ENCODE data around the gene HABP4. TPM values are rescaled to one million over a fixed set of nuclear protein-coding genes. Genes with fewer than 3 reads are reported as not detected.

The HABP4 gene
- polyA plus RNA-seq, 6 donors from 2014 or later: 3.3 to 8.3 (median 5.6) TPM

- Mint-ChIP-seq H3K9me3 (peaks cover 0 to 2% (median 0%) of the 10 kb centered on the region in 7 donors), H3K27ac (no peak overlapping the region), H3K4me1 (no peaks in the 10 kb centered on the region), H3K36me3 (peaks cover 0 to 10% of the 10 kb centered on the region in 2 donors), H3K27me3 (peaks cover 0 to 4% (median 0%) of the 10 kb centered on the region in 3 donors), H3K4me3 (no peak overlapping the region)
- ATAC-seq (ENCODE audit: low read depth in 2 of 2) (no peak), DNase-seq (no peak)
Measured at GRCh38 chr9:96514108-96514799, 64.3 kb downstream of the HABP4 start.

DNA sequence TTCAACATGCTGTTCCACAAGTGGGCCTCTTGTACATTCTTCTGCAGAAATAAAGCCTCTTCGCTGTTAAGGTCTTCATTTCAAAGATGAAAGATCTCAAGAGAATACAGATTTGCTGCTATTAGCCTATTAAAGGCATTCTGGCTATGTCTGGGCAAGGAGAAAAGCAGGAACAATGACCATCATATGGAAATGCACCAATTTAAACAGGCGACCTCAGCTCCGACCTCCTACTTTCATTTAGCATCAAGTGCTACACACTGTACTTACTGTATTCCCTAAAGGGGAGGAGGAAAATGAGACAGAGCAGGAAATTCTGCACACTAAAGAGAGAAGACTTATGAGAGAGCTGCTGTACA, 64.8 kb downstream of the HABP4 start:
- H3K27me3 Mint-ChIP-seq: peaks cover 0 to 4% (median 0%) of the 10 kb centered on the region in 3 donors
- ATAC-seq (ENCODE audit: low read depth in 2 of 2): no peak
- no peaks in the 10 kb centered on the region for H3K4me1 Mint-ChIP-seq
- H3K4me3 Mint-ChIP-seq: no peak overlapping the region
- peaks cover 0 to 10% of the 10 kb centered on the region in 2 donors for H3K36me3 Mint-ChIP-seq
- DNase-seq: no peak
- peaks cover 0 to 2% (median 0%) of the 10 kb centered on the region in 7 donors for H3K9me3 Mint-ChIP-seq
- no peak overlapping the region for H3K27ac Mint-ChIP-seq

GRCh38 chr9:96515621-96516470, 65.9 kb downstream of the HABP4 start:
- Mint-ChIP-seq H3K27ac (peak overlapping the region in 1 of 6 donors; percentile 0), H3K9me3 (peaks cover 0 to 2% (median 0%) of the 10 kb centered on the region in 7 donors), H3K36me3 (peaks cover 0 to 10% of the 10 kb centered on the region in 2 donors), H3K4me1 (no peaks in the 10 kb centered on the region), H3K27me3 (peaks cover 0 to 4% (median 0%) of the 10 kb centered on the region in 3 donors), H3K4me3 (no peak overlapping the region)
- ATAC-seq (ENCODE audit: low read depth in 2 of 2) (no peak), DNase-seq (no peak)

DNA sequence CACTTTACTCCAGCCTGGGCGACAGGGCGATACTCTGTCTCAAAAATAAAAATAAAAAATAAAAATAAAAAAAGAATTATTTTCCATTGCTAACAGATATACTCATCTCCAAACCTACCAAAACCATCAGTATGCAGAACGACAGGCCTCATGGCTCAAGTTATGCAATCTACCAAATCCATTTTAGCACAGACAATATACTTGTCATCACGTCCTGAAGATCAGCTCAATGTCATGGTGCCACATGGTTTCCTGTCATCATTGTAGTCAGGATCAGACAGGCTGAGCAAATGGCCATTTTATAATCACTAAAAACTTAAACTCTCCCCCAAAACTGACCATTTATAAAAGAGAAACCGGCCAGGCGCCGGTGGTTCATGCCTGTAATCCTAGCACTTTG, 69.1 kb downstream of the HABP4 start:
- Mint-ChIP-seq H3K9me3 (peaks cover 0 to 2% (median 0%) of the 10 kb centered on the region in 7 donors), H3K27ac (no peak overlapping the region), H3K27me3 (no peaks in the 10 kb centered on the region), H3K4me1 (no peaks in the 10 kb centered on the region), H3K36me3 (peaks cover 2 to 8% of the 10 kb centered on the region in 2 donors), H3K4me3 (no peak overlapping the region)
- DNase-seq (no peak), ATAC-seq (ENCODE audit: low read depth in 2 of 2) (no peak)

DNA sequence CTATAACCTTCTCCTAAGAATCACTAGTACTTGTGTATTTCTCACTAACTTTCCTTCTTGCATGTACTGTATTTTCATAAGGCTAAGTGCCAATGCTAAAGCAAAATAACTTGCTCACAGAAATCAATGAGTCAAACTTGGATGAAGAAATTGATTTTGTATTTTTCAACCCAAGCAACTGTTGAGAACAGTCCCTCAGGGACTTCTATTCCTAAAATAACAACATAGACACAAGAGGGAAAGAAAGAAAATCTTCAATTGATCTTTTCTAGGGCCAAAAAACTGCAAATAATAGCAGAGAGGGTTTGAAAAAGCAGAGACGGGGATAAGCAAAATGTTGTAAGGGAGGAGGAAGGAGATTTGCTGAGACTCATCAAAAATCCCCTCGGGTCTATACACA, 69.8 kb downstream of the HABP4 start:
- no peaks in the 10 kb centered on the region for H3K27me3 Mint-ChIP-seq
- ATAC-seq (ENCODE audit: low read depth in 2 of 2): no peak
- H3K9me3 Mint-ChIP-seq: peaks cover 0 to 2% (median 0%) of the 10 kb centered on the region in 7 donors
- no peaks in the 10 kb centered on the region for H3K4me1 Mint-ChIP-seq
- DNase-seq: no peak
- H3K27ac Mint-ChIP-seq: no peak overlapping the region
- H3K36me3 Mint-ChIP-seq: peaks cover 0 to 12% of the 10 kb centered on the region in 2 donors
- no peak overlapping the region for H3K4me3 Mint-ChIP-seq

DNA sequence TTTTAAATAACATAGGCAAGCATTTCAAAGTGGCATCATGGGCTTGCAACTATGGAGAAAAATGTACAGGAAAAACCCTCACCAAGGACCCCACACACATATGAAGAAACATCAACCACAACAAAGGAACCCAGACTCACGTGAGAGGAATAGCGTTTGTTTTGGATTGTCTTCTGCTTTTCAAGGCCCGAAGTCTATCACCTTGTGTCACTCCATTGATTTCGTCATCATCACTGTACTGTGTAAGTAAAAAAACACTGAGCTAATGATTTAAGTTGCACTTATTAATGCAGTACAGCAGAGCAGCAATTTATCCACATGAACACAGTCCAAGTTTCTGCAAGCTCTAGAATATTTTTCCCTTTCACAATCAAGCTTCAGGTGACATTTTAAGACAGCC, 72.4 kb downstream of the HABP4 start:
- DNase-seq (no peak), ATAC-seq (ENCODE audit: low read depth in 2 of 2) (no peak)
- Mint-ChIP-seq H3K27me3 (no peaks in the 10 kb centered on the region), H3K4me3 (no peak overlapping the region), H3K36me3 (peaks cover 4 to 15% of the 10 kb centered on the region in 2 donors), H3K4me1 (no peaks in the 10 kb centered on the region), H3K9me3 (peaks cover 0 to 4% (median 0%) of the 10 kb centered on the region in 7 donors), H3K27ac (no peak overlapping the region)

DNA sequence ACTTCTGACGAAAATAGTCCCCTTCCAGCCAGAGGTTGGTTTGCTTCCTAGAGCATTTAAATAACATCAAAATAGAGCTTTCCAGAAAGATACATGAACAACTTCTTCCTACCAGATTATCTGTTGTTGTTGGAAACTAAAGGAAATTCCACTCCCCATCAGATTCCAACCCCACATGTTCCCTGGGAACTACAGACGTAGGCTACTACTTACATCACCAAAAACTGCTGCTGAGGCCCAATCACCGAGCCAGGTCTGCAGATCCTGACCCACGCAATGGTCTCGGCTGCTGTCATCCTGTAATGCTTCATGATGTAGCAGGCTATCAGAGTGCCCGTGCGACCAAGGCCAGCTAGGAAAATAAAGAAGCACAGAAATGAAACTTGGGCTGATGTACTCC, 73.4 kb downstream of the HABP4 start:
- H3K4me3 Mint-ChIP-seq: no peak overlapping the region
- no peaks in the 10 kb centered on the region for H3K4me1 Mint-ChIP-seq
- peaks cover 0 to 4% (median 0%) of the 10 kb centered on the region in 7 donors for H3K9me3 Mint-ChIP-seq
- no peak overlapping the region for H3K27ac Mint-ChIP-seq
- ATAC-seq (ENCODE audit: low read depth in 2 of 2): no peak
- H3K27me3 Mint-ChIP-seq: no peaks in the 10 kb centered on the region
- DNase-seq: no peak
- peaks cover 4 to 23% of the 10 kb centered on the region in 2 donors for H3K36me3 Mint-ChIP-seq

GRCh38 chr9:96524045-96524444, 74.1 kb downstream of the HABP4 start:
- ATAC-seq (ENCODE audit: low read depth in 2 of 2): no peak
- Mint-ChIP-seq H3K4me1 (no peaks in the 10 kb centered on the region), H3K27ac (no peak overlapping the region), H3K9me3 (peaks cover 0 to 2% (median 0%) of the 10 kb centered on the region in 7 donors), H3K36me3 (peaks cover 4 to 23% of the 10 kb centered on the region in 2 donors), H3K27me3 (no peaks in the 10 kb centered on the region), H3K4me3 (no peak overlapping the region)
- no peak for DNase-seq

DNA sequence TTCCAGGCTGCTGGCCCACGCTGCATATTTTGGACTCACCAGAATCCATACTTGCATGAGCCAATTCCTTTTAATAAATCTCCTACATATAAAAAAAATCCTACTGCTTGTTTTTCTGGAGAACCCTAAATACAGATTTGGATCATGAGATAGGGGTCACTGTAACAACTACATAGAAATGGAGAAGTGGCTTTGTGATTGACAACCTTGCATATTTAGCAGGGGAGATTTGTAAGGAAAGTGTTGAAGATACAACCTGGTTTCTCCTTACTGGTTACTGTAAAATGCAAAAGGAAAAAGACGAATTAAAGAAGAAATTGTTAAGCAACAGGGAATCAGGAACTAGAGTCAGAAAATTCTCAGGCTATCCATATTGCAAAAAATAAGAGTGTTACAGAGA, 74.8 kb downstream of the HABP4 start:
- DNase-seq (no peak), ATAC-seq (ENCODE audit: low read depth in 2 of 2) (no peak)
- peak overlapping the region in 2 of 6 donors; percentile 41 to 61 for H3K27ac Mint-ChIP-seq

GRCh38 chr9:96532173-96532572, 82.2 kb downstream of the HABP4 start:
- ATAC-seq (ENCODE audit: low read depth in 2 of 2) (no peak), DNase-seq (no peak)
- no peak overlapping the region for H3K4me3 Mint-ChIP-seq
- H3K27me3 Mint-ChIP-seq: peaks cover 0 to 15% (median 0%) of the 10 kb centered on the region in 3 donors
- H3K9me3 Mint-ChIP-seq: peaks cover 2 to 17% (median 7%) of the 10 kb centered on the region in 7 donors
- H3K36me3 Mint-ChIP-seq: peaks cover 17 to 19% of the 10 kb centered on the region in 2 donors
- no peak overlapping the region for H3K27ac Mint-ChIP-seq
- no peaks in the 10 kb centered on the region for H3K4me1 Mint-ChIP-seq

More for the DNA sequence above, 74.8 kb downstream of the HABP4 start:
- Mint-ChIP-seq H3K9me3 (peaks cover 0 to 2% (median 0%) of the 10 kb centered on the region in 7 donors), H3K4me3 (no peak overlapping the region), H3K27me3 (no peaks in the 10 kb centered on the region), H3K36me3 (peaks cover 4 to 23% of the 10 kb centered on the region in 2 donors), H3K4me1 (no peaks in the 10 kb centered on the region)

- no peaks in the 10 kb centered on the region for H3K9me3 Mint-ChIP-seq
- H3K27me3 Mint-ChIP-seq: no peaks in the 10 kb centered on the region
Measured at GRCh38 chr9:96540106-96540505, 90.1 kb downstream of the HABP4 start.

More at GRCh38 chr9:96540106-96540505, 90.1 kb downstream of the HABP4 start:
- ATAC-seq (ENCODE audit: low read depth in 2 of 2): no peak
- Mint-ChIP-seq H3K4me1 (no peaks in the 10 kb centered on the region), H3K4me3 (no peak overlapping the region), H3K36me3 (peaks cover 0 to 15% of the 10 kb centered on the region in 2 donors), H3K27ac (no peak overlapping the region)
- no peak for DNase-seq

Data from naive B cell (primary cell).